ENCODE measurements around the gene PAN3.
A peak's percentile ranks its signal among the peaks of the same experiment; 100 is the strongest.
"Not testable (repeated sequence)": the region's sequence is repeated elsewhere in the genome, so short reads cannot be mapped to it uniquely, and the experiment has no call there.

PAN3 gene

DNA sequence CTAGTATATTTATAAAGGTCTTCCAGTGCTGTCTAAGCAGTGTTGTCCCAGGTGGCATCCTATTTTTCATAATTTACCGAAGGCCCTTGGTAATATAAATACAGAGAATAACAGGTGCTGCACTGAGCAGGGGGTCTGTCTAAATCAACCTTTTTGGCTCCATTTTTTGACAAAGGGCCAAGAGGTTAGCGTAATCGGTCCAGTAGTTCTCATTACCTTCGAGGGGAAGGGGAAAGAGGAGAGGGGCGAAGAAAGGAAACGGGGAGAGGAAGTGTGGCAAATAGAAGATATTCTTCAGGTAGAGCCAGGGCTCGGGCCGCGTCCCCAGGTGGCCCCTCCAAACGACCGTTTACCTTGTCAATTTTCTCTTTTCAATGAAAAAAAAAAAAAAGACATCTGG is 749 bp upstream of the PAN3 start:
- TF ChIP-seq SNAI2 (CRISPR knock-in tag; IDR thresholded peaks at IDR 0.05) = no peak
- no peak for TF ChIP-seq CREB5 (CRISPR knock-in tag; IDR thresholded peaks at IDR 0.05; ENCODE audit: low read depth)
- no peak for TF ChIP-seq BACH2 (CRISPR knock-in tag; IDR thresholded peaks at IDR 0.05; ENCODE audit: borderline replicate concordance)
- TF ChIP-seq ISL1 (CRISPR knock-in tag; IDR thresholded peaks at IDR 0.05) = no peak
- TF ChIP-seq ZNF565 (CRISPR knock-in tag; conservative IDR thresholded peaks at IDR 0.05; ENCODE audit: low read depth) = no peak
- TF ChIP-seq RARB (CRISPR knock-in tag; IDR thresholded peaks at IDR 0.05) = no peak
- no peak for ATAC-seq

DNA sequence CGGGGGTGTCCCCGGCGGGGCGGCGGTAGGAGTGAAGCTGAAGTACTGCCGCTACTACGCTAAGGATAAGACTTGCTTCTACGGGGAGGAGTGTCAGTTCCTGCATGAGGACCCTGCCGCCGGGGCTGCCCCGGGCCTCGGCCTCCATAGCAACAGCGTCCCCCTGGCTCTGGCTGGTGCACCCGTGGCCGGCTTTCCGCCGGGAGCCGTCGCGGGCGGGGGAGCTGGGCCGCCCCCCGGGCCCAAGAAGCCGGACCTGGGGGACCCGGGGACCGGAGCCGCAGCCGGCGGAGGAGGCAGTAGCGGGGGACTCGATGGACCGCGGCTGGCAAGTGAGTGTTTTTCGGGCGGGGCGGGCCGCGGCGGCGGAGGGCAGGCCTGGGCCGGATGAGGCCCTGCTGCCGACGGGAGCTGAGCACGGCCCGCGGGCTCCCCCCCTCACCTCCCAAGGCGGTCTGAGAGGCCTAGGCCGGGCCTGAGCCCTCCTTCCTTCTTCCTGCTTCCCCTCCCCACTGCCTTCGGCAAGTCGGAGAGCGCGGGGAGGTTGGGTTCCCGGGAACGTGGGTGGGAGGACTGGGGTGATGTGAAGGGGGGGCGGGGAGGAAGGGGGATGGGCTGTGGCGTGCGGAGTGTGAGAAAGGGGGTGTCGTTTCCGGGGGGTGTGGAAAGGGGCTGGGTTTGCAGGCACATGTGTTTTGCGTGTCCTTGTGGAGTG is 568 bp downstream of the PAN3 start:
- TF ChIP-seq ZC3H10 (CRISPR knock-in tag; IDR thresholded peaks at IDR 0.05) = no peak
- no peak for TF ChIP-seq CREB5 (CRISPR knock-in tag; IDR thresholded peaks at IDR 0.05; ENCODE audit: low read depth)
- no peak for TF ChIP-seq GLIS3 (CRISPR knock-in tag; IDR thresholded peaks at IDR 0.05)
- TF ChIP-seq, protein P1, sequence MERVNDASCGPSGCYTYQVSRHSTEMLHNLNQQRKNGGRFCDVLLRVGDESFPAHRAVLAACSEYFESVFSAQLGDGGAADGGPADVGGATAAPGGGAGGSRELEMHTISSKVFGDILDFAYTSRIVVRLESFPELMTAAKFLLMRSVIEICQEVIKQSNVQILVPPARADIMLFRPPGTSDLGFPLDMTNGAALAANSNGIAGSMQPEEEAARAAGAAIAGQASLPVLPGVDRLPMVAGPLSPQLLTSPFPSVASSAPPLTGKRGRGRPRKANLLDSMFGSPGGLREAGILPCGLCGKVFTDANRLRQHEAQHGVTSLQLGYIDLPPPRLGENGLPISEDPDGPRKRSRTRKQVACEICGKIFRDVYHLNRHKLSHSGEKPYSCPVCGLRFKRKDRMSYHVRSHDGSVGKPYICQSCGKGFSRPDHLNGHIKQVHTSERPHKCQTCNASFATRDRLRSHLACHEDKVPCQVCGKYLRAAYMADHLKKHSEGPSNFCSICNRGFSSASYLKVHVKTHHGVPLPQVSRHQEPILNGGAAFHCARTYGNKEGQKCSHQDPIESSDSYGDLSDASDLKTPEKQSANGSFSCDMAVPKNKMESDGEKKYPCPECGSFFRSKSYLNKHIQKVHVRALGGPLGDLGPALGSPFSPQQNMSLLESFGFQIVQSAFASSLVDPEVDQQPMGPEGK (CRISPR knock-in tag; IDR thresholded peaks at IDR 0.05; ENCODE audit: borderline replicate concordance) = no peak
- no peak for TF ChIP-seq OSR1 (CRISPR knock-in tag; IDR thresholded peaks at IDR 0.05)
- no peak for TF ChIP-seq ZNF565 (CRISPR knock-in tag; conservative IDR thresholded peaks at IDR 0.05; ENCODE audit: low read depth)
- TF ChIP-seq RARB (CRISPR knock-in tag; IDR thresholded peaks at IDR 0.05) = no peak
- TF ChIP-seq CSRNP3 (CRISPR knock-in tag; IDR thresholded peaks at IDR 0.05) = no peak
- no peak for TF ChIP-seq TOX (CRISPR knock-in tag; IDR thresholded peaks at IDR 0.05; ENCODE audit: borderline replicate concordance)
- no peak for TF ChIP-seq ZNF8 (CRISPR knock-in tag; IDR thresholded peaks at IDR 0.05)
- TF ChIP-seq CSDC2 (CRISPR knock-in tag; IDR thresholded peaks at IDR 0.05) = no peak
- no peak for TF ChIP-seq ISL1 (CRISPR knock-in tag; IDR thresholded peaks at IDR 0.05)
- no peak for TF ChIP-seq SNAI2 (CRISPR knock-in tag; IDR thresholded peaks at IDR 0.05)
- no peak for TF ChIP-seq ESRRG (CRISPR knock-in tag; IDR thresholded peaks at IDR 0.05)
- peak; percentile 81 for ATAC-seq

GRCh38 chr13:28140433-28141125 is 2.2 kb downstream of the PAN3 start:
- ATAC-seq = no peak
- no peak for TF ChIP-seq TCF4 (CRISPR knock-in tag; IDR thresholded peaks at IDR 0.05; ENCODE audit: borderline replicate concordance)

- not testable (repeated sequence) for ATAC-seq
Observed at GRCh38 chr13:28141542-28141941, 3.2 kb downstream of the PAN3 start.

GRCh38 chr13:28145049-28145448 is 6.7 kb downstream of the PAN3 start:
- no peak for ATAC-seq
- TF ChIP-seq RARB (CRISPR knock-in tag; IDR thresholded peaks at IDR 0.05) (no peak), ZNF565 (CRISPR knock-in tag; conservative IDR thresholded peaks at IDR 0.05; ENCODE audit: low read depth) (no peak), ISL1 (CRISPR knock-in tag; IDR thresholded peaks at IDR 0.05) (no peak), ZNF8 (CRISPR knock-in tag; IDR thresholded peaks at IDR 0.05) (no peak), PPARA (CRISPR knock-in tag; IDR thresholded peaks at IDR 0.05; ENCODE audit: borderline replicate concordance) (no peak), ZC3H10 (CRISPR knock-in tag; IDR thresholded peaks at IDR 0.05) (no peak), POU6F1 (CRISPR knock-in tag; IDR thresholded peaks at IDR 0.05; ENCODE audit: borderline replicate concordance, low read depth) (no peak)
- TF ChIP-seq, protein P2, sequence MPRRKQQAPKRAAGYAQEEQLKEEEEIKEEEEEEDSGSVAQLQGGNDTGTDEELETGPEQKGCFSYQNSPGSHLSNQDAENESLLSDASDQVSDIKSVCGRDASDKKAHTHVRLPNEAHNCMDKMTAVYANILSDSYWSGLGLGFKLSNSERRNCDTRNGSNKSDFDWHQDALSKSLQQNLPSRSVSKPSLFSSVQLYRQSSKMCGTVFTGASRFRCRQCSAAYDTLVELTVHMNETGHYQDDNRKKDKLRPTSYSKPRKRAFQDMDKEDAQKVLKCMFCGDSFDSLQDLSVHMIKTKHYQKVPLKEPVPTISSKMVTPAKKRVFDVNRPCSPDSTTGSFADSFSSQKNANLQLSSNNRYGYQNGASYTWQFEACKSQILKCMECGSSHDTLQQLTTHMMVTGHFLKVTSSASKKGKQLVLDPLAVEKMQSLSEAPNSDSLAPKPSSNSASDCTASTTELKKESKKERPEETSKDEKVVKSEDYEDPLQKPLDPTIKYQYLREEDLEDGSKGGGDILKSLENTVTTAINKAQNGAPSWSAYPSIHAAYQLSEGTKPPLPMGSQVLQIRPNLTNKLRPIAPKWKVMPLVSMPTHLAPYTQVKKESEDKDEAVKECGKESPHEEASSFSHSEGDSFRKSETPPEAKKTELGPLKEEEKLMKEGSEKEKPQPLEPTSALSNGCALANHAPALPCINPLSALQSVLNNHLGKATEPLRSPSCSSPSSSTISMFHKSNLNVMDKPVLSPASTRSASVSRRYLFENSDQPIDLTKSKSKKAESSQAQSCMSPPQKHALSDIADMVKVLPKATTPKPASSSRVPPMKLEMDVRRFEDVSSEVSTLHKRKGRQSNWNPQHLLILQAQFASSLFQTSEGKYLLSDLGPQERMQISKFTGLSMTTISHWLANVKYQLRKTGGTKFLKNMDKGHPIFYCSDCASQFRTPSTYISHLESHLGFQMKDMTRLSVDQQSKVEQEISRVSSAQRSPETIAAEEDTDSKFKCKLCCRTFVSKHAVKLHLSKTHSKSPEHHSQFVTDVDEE (CRISPR knock-in tag; IDR thresholded peaks at IDR 0.05) = no peak

Measured in SK-N-SH treated with all-trans-retinoic acid at 6 μM for 48 hours (cell line).